CD14-positive monocyte (primary cell): Measurements from ENCODE around the gene METTL25B. TPM values are rescaled to one million over a fixed set of nuclear protein-coding genes. Genes with fewer than 3 reads are reported as not detected.

Source experiments
- DNase-seq, 3 donors: peaks; one replicate each; pipeline ENCODE4 v3.0.0-alpha.2; 2011 to 2022
- H2AFZ ChIP-seq: 2 replicates; pipeline ENCODE4 v1.6.0; 2012; ENCODE audit warnings: mild to moderate bottlenecking, low read depth, low read length, inconsistent platforms; ENCODE audit not compliant: insufficient read depth, poor library complexity, severe bottlenecking
- H3K27ac ChIP-seq, 2 donors: 1 replicate in 1 of 2; 2 replicates in 1 of 2; pipeline ENCODE4 v1.5.1; 2012 to 2013; ENCODE audit warnings: low read length in 2 of 2, control low read depth in 1 of 2, inconsistent platforms in 1 of 2, low read depth in 1 of 2, mild to moderate bottlenecking in 1 of 2
- H3K27me3 ChIP-seq, 2 donors: one replicate each; pipeline versions ENCODE4 v1.6.0 to v1.6.1; 2011 to 2013; ENCODE audit warnings: low read length in 2 of 2; ENCODE audit not compliant: control insufficient read depth in 2 of 2, insufficient read depth in 2 of 2
- H3K36me3 ChIP-seq, 2 donors: replicated peaks in 1 of 2; 1 replicate in 1 of 2; 2 replicates in 1 of 2; pipeline versions ENCODE4 v1.5.1 to v1.6.1; 2012 to 2013; ENCODE audit warnings: low read length in 2 of 2, control low read depth in 1 of 2, inconsistent platforms in 1 of 2, mild to moderate bottlenecking in 1 of 2; ENCODE audit not compliant: insufficient read depth in 2 of 2, control insufficient read depth in 1 of 2
- H3K4me1 ChIP-seq, 2 donors: 1 replicate in 1 of 2; 2 replicates in 1 of 2; pipeline versions ENCODE4 v1.5.1 to v1.6.1; 2012 to 2013; ENCODE audit warnings: low read length in 2 of 2, control low read depth in 1 of 2, inconsistent platforms in 1 of 2, mild to moderate bottlenecking in 1 of 2, moderate library complexity in 1 of 2; ENCODE audit not compliant: insufficient read depth in 2 of 2, control insufficient read depth in 1 of 2
- H3K4me2 ChIP-seq: replicated peaks from 2 replicates; pipeline ENCODE3; 2012; ENCODE audit warnings: low read length, moderate library complexity, mild to moderate bottlenecking; ENCODE audit not compliant: poor library complexity, severe bottlenecking; ENCODE audit errors: extremely low read depth
- H3K4me3 ChIP-seq, 3 experiments: fragments of 200-600 bp in 1 of 3; sonication (generic) in 1 of 3; replicated peaks in 1 of 3; 1 replicate in 2 of 3; 2 replicates in 1 of 3; pipeline ENCODE4 v1.5.1; 2011 to 2013; ENCODE audit warnings: low read length in 3 of 3, mild to moderate bottlenecking in 3 of 3, control low read depth in 2 of 3, low read depth in 2 of 3, inconsistent platforms in 1 of 3, moderate library complexity in 1 of 3
- H3K79me2 ChIP-seq: 2 replicates; pipeline ENCODE4 v1.6.0; 2012; ENCODE audit warnings: mild to moderate bottlenecking, control low read depth, inconsistent platforms, low read length, moderate library complexity; ENCODE audit not compliant: insufficient read depth
- H3K9ac ChIP-seq: 2 replicates; pipeline ENCODE4 v1.6.0; 2017; ENCODE audit warnings: low read length, mild to moderate bottlenecking; ENCODE audit not compliant: insufficient read depth, poor library complexity, severe bottlenecking
- H3K9me3 ChIP-seq, 2 donors: replicated peaks in 1 of 2; 1 replicate in 1 of 2; 2 replicates in 1 of 2; pipeline versions ENCODE4 v1.5.1 to v1.6.1; 2012 to 2013; ENCODE audit warnings: low read length in 2 of 2, control low read depth in 1 of 2; ENCODE audit not compliant: control insufficient read depth in 1 of 2, insufficient read depth in 1 of 2
- H4K20me1 ChIP-seq: 2 replicates; pipeline ENCODE4 v1.6.0; 2012; ENCODE audit warnings: mild to moderate bottlenecking, low read length, control low read depth, moderate library complexity; ENCODE audit not compliant: insufficient read depth
- H3K27ac Mint-ChIP-seq, 7 donors: one replicate each; pipeline ENCODE4 v1.8.0; 2020; ENCODE audit warnings: mild to moderate bottlenecking in 7 of 7, mixed read lengths in 7 of 7, moderate library complexity in 6 of 7, inconsistent platforms in 2 of 7
- H3K27me3 Mint-ChIP-seq, 3 donors: one replicate each; pipeline ENCODE4 v1.8.0; 2021 to 2022; ENCODE audit warnings: low read depth in 3 of 3, mild to moderate bottlenecking in 3 of 3, mixed read lengths in 3 of 3, moderate library complexity in 3 of 3, inconsistent platforms in 1 of 3
- H3K36me3 Mint-ChIP-seq, 2 donors: one replicate each; pipeline ENCODE4 v1.8.0; 2020; ENCODE audit warnings: mixed read lengths in 2 of 2, inconsistent platforms in 1 of 2, mild to moderate bottlenecking in 1 of 2
- H3K4me1 Mint-ChIP-seq: one replicate; pipeline ENCODE4 v1.8.0; 2020; ENCODE audit warnings: mild to moderate bottlenecking, mixed read lengths
- H3K4me3 Mint-ChIP-seq, 2 donors: one replicate each; pipeline ENCODE4 v1.8.0; 2020; ENCODE audit warnings: mild to moderate bottlenecking in 2 of 2, mixed read lengths in 2 of 2, moderate library complexity in 1 of 2
- H3K9me3 Mint-ChIP-seq, 7 donors: one replicate each; pipeline ENCODE4 v1.8.0; 2020 to 2022; ENCODE audit warnings: mixed read lengths in 7 of 7, mild to moderate bottlenecking in 6 of 7, moderate library complexity in 6 of 7, inconsistent platforms in 2 of 7
- WGBS: methylation state at CpG from one replicate; pipeline ENCODE4 v1.1.5; 2013; ENCODE audit warnings: missing lambda C conversion rate; ENCODE audit not compliant: insufficient coverage; 5-methylcytosine and 5-hydroxymethylcytosine counted together
- intact Hi-C, 2 donors: fragments of 100-400 bp; cut with micrococcal nuclease; formaldehyde crosslinking; loops; one replicate each; pipeline versions ENCODE4 v1.15.0 to v1.15.1; 2023
- polyA minus RNA-seq: library from RNA; depleted of rRNA, polyadenylated mRNA; stranded (reverse); fragments of >200 nt; gene quantifications from 2 replicates; pipeline ENCODE4 v1.2.3, GENCODE V29; 2012
- polyA plus RNA-seq, 3 donors: library from polyadenylated mRNA; depleted of rRNA in 1 of 3; unstranded in 2 of 3; stranded (reverse) in 1 of 3; fragments of 300-500 nt in 2 of 3; fragments of >200 nt in 1 of 3; fragmentation: Illumina TruSeq in 2 of 3; gene quantifications; 1 replicate in 2 of 3; 2 replicates in 1 of 3; pipeline ENCODE4 v1.2.3, GENCODE V29; 2012 to 2021
- total RNA-seq, 12 experiments: library from RNA in 1 of 12; stranded (reverse) in 1 of 12; fragments of 120-200 nt in 1 of 12; gene quantifications; one replicate each; pipeline ENCODE4 v1.2.4 and lab custom pipeline; 2013 to 2026; ENCODE audit warnings: mixed read lengths in 6 of 12, inconsistent platforms in 1 of 12
- TF ChIP-seq, protein P1 (sequence below): fragments of 200-600 bp; IDR thresholded peaks from one replicate; pipeline ENCODE4 v1.8.0; 2022; ENCODE audit warnings: antibody characterized with exemption, mild to moderate bottlenecking

METTL25B gene
- total RNA-seq (2013), result 23.0 TPM
- 10 to 100 TPM in 1 of 3 donors, 1 to 10 TPM in 2; 4.6 to 49.3 (median 4.8) TPM for polyA plus RNA-seq
- polyA minus RNA-seq, result 16.9 TPM in 2 replicates
- total RNA-seq (lab: John Stamatoyannopoulos, UW), result 5.6 to 16.9 (median 15.2) reads per million in 11 experiments

DNA sequence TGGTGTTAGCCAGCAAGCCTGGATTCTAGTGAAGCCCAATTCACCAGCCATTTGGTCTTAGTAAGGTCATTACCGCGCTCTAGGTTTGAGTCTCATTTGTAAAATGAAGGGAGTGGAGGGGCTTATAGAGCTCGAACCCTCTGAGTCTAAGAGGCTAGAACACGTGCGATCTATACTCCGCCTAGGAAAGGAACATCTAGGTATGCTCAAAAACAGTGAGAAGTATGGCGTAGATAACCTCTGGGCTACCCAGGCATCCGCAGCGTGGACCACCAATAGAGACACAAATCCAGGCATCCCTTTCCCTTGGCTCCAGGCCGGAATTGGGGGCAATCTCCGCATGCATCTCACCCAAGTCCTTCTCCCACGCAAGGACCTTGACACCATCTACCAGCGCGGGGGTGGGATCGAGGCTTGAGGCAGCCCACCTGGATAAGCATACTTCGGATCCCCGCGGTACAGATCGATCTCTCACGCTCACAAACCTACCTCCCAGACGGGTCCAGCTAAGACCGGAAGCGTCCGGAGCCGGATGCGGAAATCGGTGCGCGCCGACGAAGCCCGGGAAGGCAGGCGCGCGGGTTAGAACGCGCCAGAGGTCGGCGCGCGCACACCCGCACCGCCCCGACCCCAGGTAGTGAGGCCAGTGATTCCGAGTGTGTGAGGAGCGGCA lies at the start of gene METTL25B:
METTL25B (plus strand) TSS at position 544 of the 673 bp plus-strand sequence. CDS start 636 bp downstream, outside the sequence.
- H3K79me2 ChIP-seq, result peaks cover 73% of the 10 kb centered on the region
- H3K27ac Mint-ChIP-seq, result peak within 1 kb of the TSS in 4 of 7 donors; percentile 97 to 98 (median 98)
- H3K9me3 Mint-ChIP-seq, result no peaks in the 10 kb centered on the region
- peak within 1 kb of the TSS; percentile 69 to 98 for H3K27ac ChIP-seq
- H3K27me3 Mint-ChIP-seq, result peaks cover 0 to 2% (median 0%) of the 10 kb centered on the region in 3 donors
- peak within 1 kb of the TSS; percentile 89 for H3K9ac ChIP-seq
- H3K4me3 ChIP-seq, result peak within 1 kb of the TSS; percentile 64 to 94 (median 89)
- peaks cover 38 to 45% of the 10 kb centered on the region in 2 donors for H3K4me1 ChIP-seq
- peak within 1 kb of the TSS; percentile 82 for H2AFZ ChIP-seq
- intact Hi-C loops, result loop anchor here in 1 of 2 donors (1.0 to 10.0 kb wide), 5 partner anchors 39 to 223 kb away; partner anchors contain the start of genes MEF2D and PRCC
- peaks cover 27 to 41% of the 10 kb centered on the region in 2 donors for H3K36me3 ChIP-seq
- 0% methylated on average over 8 of the region's 46 CpGs for WGBS
- peak within 1 kb of the TSS; percentile 93 to 97 for H3K4me3 Mint-ChIP-seq
- H3K9me3 ChIP-seq, result no peaks in the 10 kb centered on the region
- peaks cover 16 to 31% of the 10 kb centered on the region in 2 donors for H3K36me3 Mint-ChIP-seq
- peak within 1 kb of the TSS; percentile 93 for H3K4me2 ChIP-seq
- H4K20me1 ChIP-seq, result peaks cover 42% of the 10 kb centered on the region
- H3K4me1 Mint-ChIP-seq, result peaks cover 18% of the 10 kb centered on the region
- H3K27me3 ChIP-seq, result no peaks in the 10 kb centered on the region
- peak; percentile 77 to 83 (median 82) for DNase-seq
- TF ChIP-seq, protein P1, sequence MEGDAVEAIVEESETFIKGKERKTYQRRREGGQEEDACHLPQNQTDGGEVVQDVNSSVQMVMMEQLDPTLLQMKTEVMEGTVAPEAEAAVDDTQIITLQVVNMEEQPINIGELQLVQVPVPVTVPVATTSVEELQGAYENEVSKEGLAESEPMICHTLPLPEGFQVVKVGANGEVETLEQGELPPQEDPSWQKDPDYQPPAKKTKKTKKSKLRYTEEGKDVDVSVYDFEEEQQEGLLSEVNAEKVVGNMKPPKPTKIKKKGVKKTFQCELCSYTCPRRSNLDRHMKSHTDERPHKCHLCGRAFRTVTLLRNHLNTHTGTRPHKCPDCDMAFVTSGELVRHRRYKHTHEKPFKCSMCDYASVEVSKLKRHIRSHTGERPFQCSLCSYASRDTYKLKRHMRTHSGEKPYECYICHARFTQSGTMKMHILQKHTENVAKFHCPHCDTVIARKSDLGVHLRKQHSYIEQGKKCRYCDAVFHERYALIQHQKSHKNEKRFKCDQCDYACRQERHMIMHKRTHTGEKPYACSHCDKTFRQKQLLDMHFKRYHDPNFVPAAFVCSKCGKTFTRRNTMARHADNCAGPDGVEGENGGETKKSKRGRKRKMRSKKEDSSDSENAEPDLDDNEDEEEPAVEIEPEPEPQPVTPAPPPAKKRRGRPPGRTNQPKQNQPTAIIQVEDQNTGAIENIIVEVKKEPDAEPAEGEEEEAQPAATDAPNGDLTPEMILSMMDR, result no peak

DNA sequence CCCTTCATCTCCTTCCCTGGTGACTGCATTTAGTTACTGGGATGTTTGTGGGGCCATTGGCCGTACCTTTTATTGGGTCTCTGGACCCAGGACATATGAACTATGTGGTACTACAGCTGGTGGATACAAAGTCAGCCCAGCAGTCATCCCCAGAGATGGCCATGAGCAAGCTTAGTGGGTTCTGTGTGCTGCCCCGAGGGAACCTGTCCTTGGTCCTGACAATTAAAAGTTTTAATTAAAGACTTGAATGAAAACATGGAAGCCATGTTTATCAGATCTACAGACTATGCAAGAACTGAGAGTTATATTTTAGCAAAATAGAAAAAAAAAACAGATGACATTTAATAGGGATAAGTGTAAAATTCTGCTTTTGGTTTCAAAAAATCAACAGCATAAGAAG lies 48.2 kb upstream of the METTL25B start:
- H3K4me3 ChIP-seq, result no peak overlapping the region
- peaks cover 0 to 11% (median 2%) of the 10 kb centered on the region in 7 donors for H3K9me3 Mint-ChIP-seq
- peaks cover 66 to 93% (median 75%) of the 10 kb centered on the region in 3 donors for H3K27me3 Mint-ChIP-seq
- H3K9ac ChIP-seq, result no peak overlapping the region
- no peaks in the 10 kb centered on the region for H3K79me2 ChIP-seq
- no peak overlapping the region for H3K4me2 ChIP-seq
- WGBS, result no CpG with 5 or more reads among the region's 2 CpGs
- H3K27me3 ChIP-seq, result peaks cover 38 to 72% of the 10 kb centered on the region in 2 donors
- peaks cover 0 to 7% of the 10 kb centered on the region in 2 donors for H3K4me1 ChIP-seq
- no peaks in the 10 kb centered on the region for H4K20me1 ChIP-seq
- H3K9me3 ChIP-seq, result peaks cover 0 to 11% of the 10 kb centered on the region in 2 donors
- TF ChIP-seq, protein P1, result no peak
- peaks cover 0 to 4% of the 10 kb centered on the region in 2 donors for H3K36me3 Mint-ChIP-seq
- no peak overlapping the region for H3K27ac ChIP-seq
- intact Hi-C loops, result no loop called here
- peaks cover 16% of the 10 kb centered on the region for H3K4me1 Mint-ChIP-seq
- H3K4me3 Mint-ChIP-seq, result peak overlapping the region in 1 of 2 donors; percentile 40
- no peak for DNase-seq
- no peak overlapping the region for H3K27ac Mint-ChIP-seq
- no peaks in the 10 kb centered on the region for H3K36me3 ChIP-seq
- no peak overlapping the region for H2AFZ ChIP-seq
